K562 (cell line): ENCODE data around the gene CD3D. TPM values are rescaled to one million over a fixed set of nuclear protein-coding genes. Genes with fewer than 3 reads are reported as not detected.

Experiments
- ARNT ChIP-seq, 2 experiments: fragments of 450-650 bp; IDR thresholded peaks; 2 replicates each; pipeline ENCODE4 v1.6.1; 2016; ENCODE audit warnings: mild to moderate bottlenecking in 1 of 2
- CHD4 ChIP-seq: fragments of 200-600 bp; sonication (generic); IDR thresholded peaks from 3 replicates; pipeline ENCODE4 v1.6.1; 2012; ENCODE audit warnings: low read depth, mild to moderate bottlenecking, mixed read lengths, low read length, inconsistent platforms; ENCODE audit not compliant: insufficient read depth, insufficient replicate concordance, poor library complexity, severe bottlenecking
- CREM ChIP-seq: IDR thresholded peaks from 2 replicates; pipeline ENCODE4 v1.6.1; 2014; ENCODE audit warnings: antibody characterized with exemption, low read depth
- EP400 ChIP-seq: fragments of 450-650 bp; IDR thresholded peaks from 2 replicates; pipeline ENCODE4 v1.6.1; 2017; ENCODE audit warnings: antibody characterized with exemption, mild to moderate bottlenecking, moderate library complexity
- KDM1A ChIP-seq, 2 experiments: fragments of 450-650 bp; IDR thresholded peaks; 2 replicates each; pipeline ENCODE4 v1.6.1; 2016; ENCODE audit warnings: mild to moderate bottlenecking in 2 of 2
- NR2C2 ChIP-seq, 2 experiments: fragments of 200-800 bp in 1 of 2; sonication (Bioruptor generic) in 1 of 2; sonication (generic) in 1 of 2; formaldehyde crosslinking in 1 of 2; IDR thresholded peaks; 2 replicates each; pipeline versions ENCODE4 v1.6.1 to v1.8.0; 2016 to 2022; ENCODE audit warnings: mild to moderate bottlenecking in 1 of 2, missing compliant biosample characterization in 1 of 2, missing genetic modification characterization in 1 of 2, missing genetic modification reagents in 1 of 2
- PTTG1 ChIP-seq: fragments of 450-650 bp; IDR thresholded peaks from 2 replicates; pipeline ENCODE4 v1.6.1; 2016; ENCODE audit warnings: low read depth, mild to moderate bottlenecking, missing genetic modification characterization, missing compliant biosample characterization
- PURB ChIP-seq: sonication (generic); formaldehyde crosslinking; IDR thresholded peaks from 2 replicates; pipeline ENCODE4 v1.9.0; 2021; ENCODE audit warnings: low read depth, mild to moderate bottlenecking, missing genetic modification reagents
- SRSF9 ChIP-seq: fragments of 200-400 bp; formaldehyde crosslinking; IDR thresholded peaks from 2 replicates; pipeline ENCODE4 v1.6.1; 2017; ENCODE audit warnings: low read depth, low read length, borderline replicate concordance
- VEZF1 ChIP-seq: fragments of 200-800 bp; sonication (Bioruptor generic); IDR thresholded peaks from 2 replicates; pipeline ENCODE4 v1.6.1; 2017; ENCODE audit warnings: missing genetic modification characterization, missing compliant biosample characterization
- polyA plus RNA-seq, 8 experiments: library from polyadenylated mRNA; depleted of rRNA in 4 of 8; stranded (reverse) in 5 of 8; unstranded in 3 of 8; fragments of >200 nt; fragmentation: Nextera tagmentation in 2 of 8; fragmentation: Illumina TruSeq in 1 of 8; extraction: Ambion mirVana in 2 of 8; extraction: Trizol in 1 of 8; gene quantifications; 2 replicates each; pipeline versions ENCODE4 v1.2.1 to v1.2.3, GENCODE V29; 2011 to 2014; ENCODE audit warnings: inconsistent platforms in 1 of 8, missing spikeins in 1 of 8
- total RNA-seq, 7 experiments: library from RNA; depleted of rRNA in 6 of 7; stranded (reverse); fragments of >200 nt in 6 of 7; fragmentation: Illumina TruSeq in 2 of 7; extraction: Trizol in 2 of 7; gene quantifications; 2 replicates each; pipeline versions ENCODE4 v1.2.1 to v1.2.3, GENCODE V29; 2011 to 2021; ENCODE audit warnings: low replicate concordance in 1 of 7

The CD3D gene
- total and polyA plus RNA-seq, 9 of the 15 experiments (the other 6 are each of a cell fraction or from before 2014, with no cell fraction given) = 36.2 to 238 (median 67.1) TPM

GRCh38 chr11:118342503-118343161 lies at the start of gene CD3D (continued):
- TF ChIP-seq NR2C2 (CRISPR knock-in tag; IDR thresholded peaks at IDR 0.05) (no peak), NR2C2 (tag; IDR thresholded peaks at IDR 0.05) (peak; percentile 57; the same call in 1 of the 2 replicates), SRSF9 (no peak), PURB (no peak), KDM1A (IDR thresholded peaks at IDR 0.05) (peak; percentile 54 to 65), VEZF1 (CRISPR knock-in tag) (peak; percentile 61), ARNT (IDR thresholded peaks at IDR 0.05) (0 out of 4 replicates have a peak, but pooled peaks of 1 of the 2 experiments have one; percentile 25), CREM (peak; percentile 45; the same call in 1 of the 2 replicates), PTTG1 (tag) (no peak), CHD4 (no peak), EP400 (peak; percentile 36; the same call in 1 of the 2 replicates)
